CD14-positive monocyte (primary cell): Measurements from ENCODE around the gene DZIP1. TPM values are rescaled to one million over a fixed set of nuclear protein-coding genes. Genes with fewer than 3 reads are reported as not detected.

Experiments
- DNase-seq, 3 donors: peaks; one replicate each; pipeline ENCODE4 v3.0.0-alpha.2; 2011 to 2022
- H2AFZ ChIP-seq: 2 replicates; pipeline ENCODE4 v1.6.0; 2012; ENCODE audit warnings: mild to moderate bottlenecking, low read depth, low read length, inconsistent platforms; ENCODE audit not compliant: insufficient read depth, poor library complexity, severe bottlenecking
- H3K27ac ChIP-seq, 2 donors: 1 replicate in 1 of 2; 2 replicates in 1 of 2; pipeline ENCODE4 v1.5.1; 2012 to 2013; ENCODE audit warnings: low read length in 2 of 2, control low read depth in 1 of 2, inconsistent platforms in 1 of 2, low read depth in 1 of 2, mild to moderate bottlenecking in 1 of 2
- H3K27me3 ChIP-seq, 2 donors: one replicate each; pipeline versions ENCODE4 v1.6.0 to v1.6.1; 2011 to 2013; ENCODE audit warnings: low read length in 2 of 2; ENCODE audit not compliant: control insufficient read depth in 2 of 2, insufficient read depth in 2 of 2
- H3K36me3 ChIP-seq, 2 donors: replicated peaks in 1 of 2; 1 replicate in 1 of 2; 2 replicates in 1 of 2; pipeline versions ENCODE4 v1.5.1 to v1.6.1; 2012 to 2013; ENCODE audit warnings: low read length in 2 of 2, control low read depth in 1 of 2, inconsistent platforms in 1 of 2, mild to moderate bottlenecking in 1 of 2; ENCODE audit not compliant: insufficient read depth in 2 of 2, control insufficient read depth in 1 of 2
- H3K4me1 ChIP-seq, 2 donors: 1 replicate in 1 of 2; 2 replicates in 1 of 2; pipeline versions ENCODE4 v1.5.1 to v1.6.1; 2012 to 2013; ENCODE audit warnings: low read length in 2 of 2, control low read depth in 1 of 2, inconsistent platforms in 1 of 2, mild to moderate bottlenecking in 1 of 2, moderate library complexity in 1 of 2; ENCODE audit not compliant: insufficient read depth in 2 of 2, control insufficient read depth in 1 of 2
- H3K4me2 ChIP-seq: replicated peaks from 2 replicates; pipeline ENCODE3; 2012; ENCODE audit warnings: low read length, moderate library complexity, mild to moderate bottlenecking; ENCODE audit not compliant: poor library complexity, severe bottlenecking; ENCODE audit errors: extremely low read depth
- H3K4me3 ChIP-seq, 3 experiments: fragments of 200-600 bp in 1 of 3; sonication (generic) in 1 of 3; replicated peaks in 1 of 3; 1 replicate in 2 of 3; 2 replicates in 1 of 3; pipeline ENCODE4 v1.5.1; 2011 to 2013; ENCODE audit warnings: low read length in 3 of 3, mild to moderate bottlenecking in 3 of 3, control low read depth in 2 of 3, low read depth in 2 of 3, inconsistent platforms in 1 of 3, moderate library complexity in 1 of 3
- H3K79me2 ChIP-seq: 2 replicates; pipeline ENCODE4 v1.6.0; 2012; ENCODE audit warnings: mild to moderate bottlenecking, control low read depth, inconsistent platforms, low read length, moderate library complexity; ENCODE audit not compliant: insufficient read depth
- H3K9ac ChIP-seq: 2 replicates; pipeline ENCODE4 v1.6.0; 2017; ENCODE audit warnings: low read length, mild to moderate bottlenecking; ENCODE audit not compliant: insufficient read depth, poor library complexity, severe bottlenecking
- H3K9me3 ChIP-seq, 2 donors: replicated peaks in 1 of 2; 1 replicate in 1 of 2; 2 replicates in 1 of 2; pipeline versions ENCODE4 v1.5.1 to v1.6.1; 2012 to 2013; ENCODE audit warnings: low read length in 2 of 2, control low read depth in 1 of 2; ENCODE audit not compliant: control insufficient read depth in 1 of 2, insufficient read depth in 1 of 2
- H4K20me1 ChIP-seq: 2 replicates; pipeline ENCODE4 v1.6.0; 2012; ENCODE audit warnings: mild to moderate bottlenecking, low read length, control low read depth, moderate library complexity; ENCODE audit not compliant: insufficient read depth
- H3K27ac Mint-ChIP-seq, 7 donors: one replicate each; pipeline ENCODE4 v1.8.0; 2020; ENCODE audit warnings: mild to moderate bottlenecking in 7 of 7, mixed read lengths in 7 of 7, moderate library complexity in 6 of 7, inconsistent platforms in 2 of 7
- H3K27me3 Mint-ChIP-seq, 3 donors: one replicate each; pipeline ENCODE4 v1.8.0; 2021 to 2022; ENCODE audit warnings: low read depth in 3 of 3, mild to moderate bottlenecking in 3 of 3, mixed read lengths in 3 of 3, moderate library complexity in 3 of 3, inconsistent platforms in 1 of 3
- H3K36me3 Mint-ChIP-seq, 2 donors: one replicate each; pipeline ENCODE4 v1.8.0; 2020; ENCODE audit warnings: mixed read lengths in 2 of 2, inconsistent platforms in 1 of 2, mild to moderate bottlenecking in 1 of 2
- H3K4me1 Mint-ChIP-seq: one replicate; pipeline ENCODE4 v1.8.0; 2020; ENCODE audit warnings: mild to moderate bottlenecking, mixed read lengths
- H3K4me3 Mint-ChIP-seq, 2 donors: one replicate each; pipeline ENCODE4 v1.8.0; 2020; ENCODE audit warnings: mild to moderate bottlenecking in 2 of 2, mixed read lengths in 2 of 2, moderate library complexity in 1 of 2
- H3K9me3 Mint-ChIP-seq, 7 donors: one replicate each; pipeline ENCODE4 v1.8.0; 2020 to 2022; ENCODE audit warnings: mixed read lengths in 7 of 7, mild to moderate bottlenecking in 6 of 7, moderate library complexity in 6 of 7, inconsistent platforms in 2 of 7
- WGBS: methylation state at CpG from one replicate; pipeline ENCODE4 v1.1.5; 2013; ENCODE audit warnings: missing lambda C conversion rate; ENCODE audit not compliant: insufficient coverage; 5-methylcytosine and 5-hydroxymethylcytosine counted together
- intact Hi-C, 2 donors: fragments of 100-400 bp; cut with micrococcal nuclease; formaldehyde crosslinking; loops; one replicate each; pipeline versions ENCODE4 v1.15.0 to v1.15.1; 2023
- polyA plus RNA-seq, 3 donors: library from polyadenylated mRNA; depleted of rRNA in 1 of 3; unstranded in 2 of 3; stranded (reverse) in 1 of 3; fragments of 300-500 nt in 2 of 3; fragments of >200 nt in 1 of 3; fragmentation: Illumina TruSeq in 2 of 3; gene quantifications; 1 replicate in 2 of 3; 2 replicates in 1 of 3; pipeline ENCODE4 v1.2.3, GENCODE V29; 2012 to 2021
- TF ChIP-seq, protein P1 (sequence below): fragments of 200-600 bp; IDR thresholded peaks from one replicate; pipeline ENCODE4 v1.8.0; 2022; ENCODE audit warnings: antibody characterized with exemption, mild to moderate bottlenecking

Gene DZIP1
- polyA plus RNA-seq, 3 donors, result not detected

DNA sequence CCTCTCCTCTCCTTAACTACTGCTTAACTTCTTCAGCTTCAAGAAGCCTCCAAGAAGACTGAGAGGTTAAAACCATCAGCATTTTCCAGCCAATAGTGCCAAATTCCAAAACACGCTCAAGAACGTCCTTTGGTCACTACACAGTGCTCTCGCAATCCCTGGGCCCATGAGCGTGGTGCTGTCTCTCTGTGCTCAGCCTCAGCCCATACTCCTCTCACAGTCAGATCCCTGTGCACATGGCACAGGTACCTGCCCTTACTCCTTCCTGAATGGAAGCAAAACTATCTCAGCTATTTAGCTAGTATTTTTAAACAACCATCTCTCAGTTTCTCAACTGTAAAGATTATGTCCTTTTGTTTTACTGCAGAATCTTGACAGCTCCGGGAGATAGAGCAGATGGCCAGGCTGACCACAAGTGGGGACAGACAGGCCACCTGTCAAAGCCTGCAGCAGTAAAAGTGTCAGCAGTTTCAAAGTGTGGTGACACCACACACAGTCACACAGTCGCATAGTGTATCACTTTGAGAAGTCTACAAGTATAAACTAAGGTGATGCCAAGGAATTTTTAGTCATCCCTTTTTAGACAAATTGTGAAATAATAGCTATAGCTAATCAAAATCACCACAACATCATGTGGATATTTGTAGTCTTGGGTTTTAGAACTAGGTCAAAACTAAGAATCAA lies 35.7 kb downstream of the DZIP1 start:
- H2AFZ ChIP-seq, result no peak overlapping the region
- H3K4me1 Mint-ChIP-seq, result peaks cover 2% of the 10 kb centered on the region
- TF ChIP-seq, protein P1, sequence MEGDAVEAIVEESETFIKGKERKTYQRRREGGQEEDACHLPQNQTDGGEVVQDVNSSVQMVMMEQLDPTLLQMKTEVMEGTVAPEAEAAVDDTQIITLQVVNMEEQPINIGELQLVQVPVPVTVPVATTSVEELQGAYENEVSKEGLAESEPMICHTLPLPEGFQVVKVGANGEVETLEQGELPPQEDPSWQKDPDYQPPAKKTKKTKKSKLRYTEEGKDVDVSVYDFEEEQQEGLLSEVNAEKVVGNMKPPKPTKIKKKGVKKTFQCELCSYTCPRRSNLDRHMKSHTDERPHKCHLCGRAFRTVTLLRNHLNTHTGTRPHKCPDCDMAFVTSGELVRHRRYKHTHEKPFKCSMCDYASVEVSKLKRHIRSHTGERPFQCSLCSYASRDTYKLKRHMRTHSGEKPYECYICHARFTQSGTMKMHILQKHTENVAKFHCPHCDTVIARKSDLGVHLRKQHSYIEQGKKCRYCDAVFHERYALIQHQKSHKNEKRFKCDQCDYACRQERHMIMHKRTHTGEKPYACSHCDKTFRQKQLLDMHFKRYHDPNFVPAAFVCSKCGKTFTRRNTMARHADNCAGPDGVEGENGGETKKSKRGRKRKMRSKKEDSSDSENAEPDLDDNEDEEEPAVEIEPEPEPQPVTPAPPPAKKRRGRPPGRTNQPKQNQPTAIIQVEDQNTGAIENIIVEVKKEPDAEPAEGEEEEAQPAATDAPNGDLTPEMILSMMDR, result no peak
- peaks cover 0 to 5% (median 2%) of the 10 kb centered on the region in 3 donors for H3K27me3 Mint-ChIP-seq
- H3K4me3 Mint-ChIP-seq, result no peak overlapping the region
- DNase-seq, result no peak
- no peak overlapping the region for H3K27ac Mint-ChIP-seq
- H3K9me3 ChIP-seq, result peaks cover 0 to 5% of the 10 kb centered on the region in 2 donors
- no peaks in the 10 kb centered on the region for H3K79me2 ChIP-seq
- intact Hi-C loops, result no loop called here
- no peak overlapping the region for H3K27ac ChIP-seq
- peaks cover 0 to 7% (median 2%) of the 10 kb centered on the region in 7 donors for H3K9me3 Mint-ChIP-seq
- H3K4me1 ChIP-seq, result peaks cover 4 to 7% of the 10 kb centered on the region in 2 donors
- H3K4me3 ChIP-seq, result no peak overlapping the region
- no peaks in the 10 kb centered on the region for H4K20me1 ChIP-seq
- no peaks in the 10 kb centered on the region for H3K27me3 ChIP-seq
- 98% methylated on average over 4 of the region's 6 CpGs for WGBS
- H3K9ac ChIP-seq, result no peak overlapping the region
- no peak overlapping the region for H3K4me2 ChIP-seq
- H3K36me3 Mint-ChIP-seq, result no peaks in the 10 kb centered on the region
- no peaks in the 10 kb centered on the region for H3K36me3 ChIP-seq

DNA sequence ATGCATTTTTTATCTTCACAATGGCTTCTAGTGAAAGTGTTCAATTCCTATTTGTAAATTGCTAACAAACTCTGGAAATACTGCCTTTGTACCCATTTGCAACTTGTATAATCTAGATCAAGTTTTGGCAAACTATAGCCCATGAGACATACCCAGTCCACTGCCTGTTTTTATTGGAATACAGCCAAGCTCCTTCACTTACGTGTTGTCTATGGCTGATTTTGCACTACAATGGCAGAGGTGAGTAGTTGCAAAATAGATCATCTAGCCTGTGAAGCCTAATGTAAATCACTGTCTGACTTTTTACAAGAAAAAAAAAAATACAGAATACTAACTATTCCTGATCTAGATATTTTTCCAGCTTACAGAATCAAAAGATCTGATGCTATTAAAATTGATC lies 37.1 kb downstream of the DZIP1 start:
- no CpG with 5 or more reads among the region's 1 CpG for WGBS
- Histone ChIP-seq H3K27ac (no peak overlapping the region), H3K9ac (no peak overlapping the region), H2AFZ (no peak overlapping the region), H3K4me1 (peaks cover 4 to 7% of the 10 kb centered on the region in 2 donors), H3K9me3 (peaks cover 0 to 6% of the 10 kb centered on the region in 2 donors), H3K79me2 (no peaks in the 10 kb centered on the region), H3K4me3 (no peak overlapping the region), H3K4me2 (no peak overlapping the region), H3K36me3 (no peaks in the 10 kb centered on the region), H3K27me3 (no peaks in the 10 kb centered on the region), H4K20me1 (no peaks in the 10 kb centered on the region)
- intact Hi-C loops, result no loop called here
- TF ChIP-seq, protein P1, result no peak
- Mint-ChIP-seq H3K4me1 (peaks cover 2% of the 10 kb centered on the region), H3K36me3 (no peaks in the 10 kb centered on the region), H3K4me3 (no peak overlapping the region), H3K27ac (no peak overlapping the region), H3K9me3 (peaks cover 0 to 8% (median 2%) of the 10 kb centered on the region in 7 donors), H3K27me3 (peaks cover 0 to 5% (median 2%) of the 10 kb centered on the region in 3 donors)
- no peak for DNase-seq
